Bronchial epithelial cell (primary cell): ENCODE results near the gene ASB16. TPM values are rescaled to one million over a fixed set of nuclear protein-coding genes. Genes with fewer than 3 reads are reported as not detected.

Experiments used
- DNase-seq: peaks from one replicate; pipeline ENCODE4 v3.0.0-alpha.2; 2010; ENCODE audit warnings: low read depth
- FAIRE-seq: peaks from 2 replicates; lab custom pipeline; 2011; peaks lifted over from hg19 to GRCh38; lab: Jason Lieb, UNC
- H3K27me3 ChIP-seq: 2 replicates; pipeline ENCODE4 v1.5.1; 2011; ENCODE audit warnings: low read length; ENCODE audit not compliant: control insufficient read depth, insufficient read depth
- H3K36me3 ChIP-seq: 2 replicates; pipeline ENCODE4 v1.5.1; 2011; ENCODE audit warnings: low read length; ENCODE audit not compliant: control insufficient read depth, insufficient read depth
- H3K4me3 ChIP-seq: 2 replicates; pipeline ENCODE4 v1.5.1; 2011; ENCODE audit warnings: mild to moderate bottlenecking, low read depth, low read length, control low read depth
- CTCF ChIP-seq: IDR thresholded peaks from 2 replicates; pipeline ENCODE4 v1.5.1; 2011; ENCODE audit warnings: mild to moderate bottlenecking, moderate library complexity, low read length, control low read depth, inconsistent platforms; ENCODE audit not compliant: insufficient read depth, severe bottlenecking
- total RNA-seq: library from RNA; depleted of rRNA; stranded (reverse); fragments of >200 nt; gene quantifications from 2 replicates; pipeline ENCODE4 v1.2.1, GENCODE V29; 2014

The ASB16 gene
- total RNA-seq, 1 donor from 2014 or later, result not detected

GRCh38 chr17:44207743-44208142 lies 37.2 kb downstream of the ASB16 start:
- H3K36me3 ChIP-seq, result peaks cover 27% of the 10 kb centered on the region
- TF ChIP-seq CTCF, result no peak
- no peak overlapping the region for H3K4me3 ChIP-seq
- no peak for FAIRE-seq
- DNase-seq, result no peak
- no peaks in the 10 kb centered on the region for H3K27me3 ChIP-seq

GRCh38 chr17:44209786-44210341 lies 39.4 kb downstream of the ASB16 start:
- FAIRE-seq (peak; percentile 81), DNase-seq (peak; percentile 66)
- Histone ChIP-seq H3K36me3 (peaks cover 30% of the 10 kb centered on the region), H3K27me3 (no peaks in the 10 kb centered on the region), H3K4me3 (no peak overlapping the region)
- TF ChIP-seq CTCF, result no peak

- Histone ChIP-seq H3K36me3 (peaks cover 36% of the 10 kb centered on the region), H3K4me3 (no peak overlapping the region), H3K27me3 (no peaks in the 10 kb centered on the region)
- TF ChIP-seq CTCF, result peak; percentile 100
- no peak for FAIRE-seq
- DNase-seq, result peak; percentile 49
These were observed 40.1 kb downstream of the ASB16 start for GRCh38 chr17:44210342-44211192.

DNA sequence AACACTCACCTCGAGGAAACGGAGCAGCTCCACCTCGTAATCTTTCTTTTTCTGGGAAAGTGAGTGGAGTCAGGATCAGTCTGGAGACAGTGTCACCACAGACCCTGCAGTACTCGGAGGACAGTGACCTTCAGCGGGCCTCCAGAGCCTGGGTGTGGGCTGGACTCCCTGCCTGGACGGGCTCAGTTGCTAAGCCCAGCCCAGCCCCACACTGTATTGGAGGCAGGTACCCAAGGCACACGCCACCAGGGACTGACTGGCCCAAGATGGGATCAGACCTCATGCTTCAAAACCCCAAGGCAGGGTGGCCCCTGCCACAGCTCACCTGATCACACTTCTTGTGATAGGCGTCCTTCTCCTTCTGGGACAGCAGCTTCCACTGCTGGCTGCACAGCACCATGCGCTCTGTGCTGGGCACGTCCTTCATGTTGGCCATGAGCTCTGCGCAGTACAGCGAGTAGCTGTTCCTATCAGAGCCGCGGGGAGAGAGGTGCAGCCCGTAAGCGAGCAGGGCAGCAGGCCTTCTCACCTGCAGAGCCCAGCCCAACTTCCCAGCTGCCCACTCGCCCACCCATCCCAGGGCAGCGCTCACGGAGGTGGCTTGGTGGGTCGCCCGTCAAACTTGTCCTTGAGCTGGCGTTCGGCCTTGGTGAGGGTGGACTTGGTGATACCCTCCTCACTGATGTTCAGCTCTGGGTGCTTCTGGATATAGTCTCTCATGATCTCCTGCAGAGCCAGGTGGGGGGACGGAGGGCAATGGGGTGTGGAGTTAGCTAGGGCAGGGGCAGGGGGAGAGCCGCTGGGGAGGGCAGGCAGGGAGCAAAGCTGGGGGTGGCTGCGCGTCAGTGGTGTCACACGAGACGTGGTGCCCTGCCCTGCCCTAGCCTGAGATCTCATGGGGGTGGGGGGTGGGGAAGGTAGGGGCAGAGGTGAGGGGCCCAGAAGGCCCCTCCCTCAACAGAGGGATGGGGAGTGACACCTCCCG lies 41.1 kb downstream of the ASB16 start:
- FAIRE-seq (peak; percentile 47), DNase-seq (no peak)
- H3K4me3 ChIP-seq, result no peak overlapping the region
- no peaks in the 10 kb centered on the region for H3K27me3 ChIP-seq
- peaks cover 46% of the 10 kb centered on the region for H3K36me3 ChIP-seq
- no peak for TF ChIP-seq CTCF

DNA sequence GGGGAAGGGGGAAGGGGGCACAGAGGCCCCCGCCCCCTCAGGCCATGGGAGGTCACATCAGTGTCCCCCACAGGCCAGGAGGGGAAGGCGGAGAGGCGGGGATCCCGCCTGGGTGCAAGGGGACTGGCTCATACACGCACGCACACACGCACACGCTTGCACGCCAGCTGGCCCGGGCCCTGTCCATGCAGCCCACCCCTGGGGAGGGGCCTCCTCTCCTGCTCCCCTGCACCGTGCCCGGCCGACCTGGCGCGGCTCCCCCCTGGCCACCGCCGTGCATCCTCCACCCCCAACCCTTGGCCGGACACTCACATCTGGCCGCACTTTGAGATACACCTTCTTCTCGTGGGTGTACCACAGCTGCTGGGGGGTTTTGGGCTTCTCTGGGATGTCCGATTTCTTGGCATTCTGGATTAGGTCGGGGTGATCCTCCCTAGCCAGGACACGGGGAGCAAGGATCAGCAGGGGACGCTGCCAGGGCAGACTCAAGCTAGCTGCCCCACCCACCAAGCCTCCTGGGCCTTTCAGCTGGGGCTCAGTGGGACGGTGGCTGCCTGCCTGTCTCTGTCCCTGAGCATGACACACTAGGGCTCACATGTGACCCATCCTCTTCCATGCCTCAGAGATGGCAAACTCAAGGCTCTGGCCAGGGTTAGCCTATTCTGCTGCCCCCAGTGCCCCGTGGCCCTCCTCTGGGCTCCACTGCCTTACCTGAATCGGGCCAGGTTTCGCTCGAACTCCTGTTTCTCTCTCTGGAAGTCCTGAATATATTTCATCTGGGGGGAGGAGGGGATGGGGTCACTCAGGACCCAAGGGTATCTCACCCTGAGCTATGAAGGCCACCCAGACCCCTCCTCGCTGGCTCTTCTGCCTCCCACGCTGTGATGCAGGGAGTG lies 42.3 kb downstream of the ASB16 start:
- FAIRE-seq (no peak), DNase-seq (no peak)
- H3K36me3 ChIP-seq, result peaks cover 45% of the 10 kb centered on the region
- no peaks in the 10 kb centered on the region for H3K27me3 ChIP-seq
- no peak overlapping the region for H3K4me3 ChIP-seq
- no peak for TF ChIP-seq CTCF
